HFFc6 (cell line): ENCODE results near the gene SLC35F6. TPM values are rescaled to one million over a fixed set of nuclear protein-coding genes. Genes with fewer than 3 reads are reported as not detected.
"Not testable (repeated sequence)": the region's sequence is repeated elsewhere in the genome, so short reads cannot be mapped to it uniquely, and the experiment has no call there.

ENCODE experiments used
- DNase-seq: peaks from one replicate; pipeline ENCODE4 v3.0.0-alpha.2; 2018
- H3K27ac Mint-ChIP-seq: 2 replicates; pipeline ENCODE4 v1.8.0; 2020; ENCODE audit warnings: mild to moderate bottlenecking, mixed read lengths
- H3K27me3 Mint-ChIP-seq: 2 replicates; pipeline ENCODE4 v1.8.0; 2021; ENCODE audit warnings: mild to moderate bottlenecking, moderate library complexity, mixed read lengths; ENCODE audit not compliant: insufficient read depth
- H3K36me3 Mint-ChIP-seq: 2 replicates; pipeline ENCODE4 v1.8.0; 2021; ENCODE audit warnings: low read depth, mixed read lengths
- H3K4me1 Mint-ChIP-seq: 2 replicates; pipeline ENCODE4 v1.8.0; 2020; ENCODE audit warnings: low read depth, mixed read lengths
- H3K4me3 Mint-ChIP-seq: 2 replicates; pipeline ENCODE4 v1.8.0; 2020; ENCODE audit warnings: mild to moderate bottlenecking, moderate library complexity, mixed read lengths
- H3K9me3 Mint-ChIP-seq: 2 replicates; pipeline ENCODE4 v1.8.0; 2020; ENCODE audit warnings: mild to moderate bottlenecking, mixed read lengths
- total RNA-seq, 6 experiments: library from RNA; stranded (reverse); fragmentation: NEBNext Ultra II Directional; extraction: Animal tissue kit (Norgen Biotek cat#: 25700); gene quantifications; 2 replicates in 1 of 6; 3 replicates in 5 of 6; pipeline ENCODE4 v1.2.3, GENCODE V29; 2021
- TF ChIP-seq, protein P1 (sequence below): fragments of 200-600 bp; sonication (generic); IDR thresholded peaks from 2 replicates; pipeline ENCODE4 v1.5.0; 2021; ENCODE audit warnings: antibody characterized with exemption, mild to moderate bottlenecking

The SLC35F6 gene
- total RNA-seq, 6 experiments from 2014 or later = 34.1 to 44.5 (median 38.7) TPM

DNA sequence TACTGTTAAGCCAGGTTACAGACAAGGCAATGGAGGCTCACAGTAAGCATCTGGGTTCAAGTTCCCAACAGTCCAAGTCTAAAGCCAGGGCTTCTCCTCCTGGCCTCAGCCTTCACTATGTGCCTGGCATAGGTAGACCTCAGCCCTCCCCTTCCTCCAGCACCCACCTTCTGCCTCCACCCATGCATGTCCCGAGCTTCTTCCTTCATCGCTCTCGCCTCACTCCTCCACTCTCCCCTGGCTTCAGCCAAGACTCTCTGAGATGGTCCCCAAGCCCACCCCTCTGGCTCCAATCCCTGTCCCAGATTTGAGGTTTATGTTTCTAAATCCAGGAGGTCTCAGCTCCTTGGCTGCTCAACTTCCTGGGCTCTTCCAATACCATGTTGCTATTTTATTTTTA is 48.6 kb downstream of the SLC35F6 start:
- Mint-ChIP-seq H3K27me3 (peaks cover 33% of the 10 kb centered on the region), H3K4me3 (no peak overlapping the region), H3K27ac (no peak overlapping the region), H3K9me3 (peaks cover 4% of the 10 kb centered on the region; the same call in 1 of the 2 replicates), H3K4me1 (no peaks in the 10 kb centered on the region), H3K36me3 (no peaks in the 10 kb centered on the region)
- TF ChIP-seq, protein P1, sequence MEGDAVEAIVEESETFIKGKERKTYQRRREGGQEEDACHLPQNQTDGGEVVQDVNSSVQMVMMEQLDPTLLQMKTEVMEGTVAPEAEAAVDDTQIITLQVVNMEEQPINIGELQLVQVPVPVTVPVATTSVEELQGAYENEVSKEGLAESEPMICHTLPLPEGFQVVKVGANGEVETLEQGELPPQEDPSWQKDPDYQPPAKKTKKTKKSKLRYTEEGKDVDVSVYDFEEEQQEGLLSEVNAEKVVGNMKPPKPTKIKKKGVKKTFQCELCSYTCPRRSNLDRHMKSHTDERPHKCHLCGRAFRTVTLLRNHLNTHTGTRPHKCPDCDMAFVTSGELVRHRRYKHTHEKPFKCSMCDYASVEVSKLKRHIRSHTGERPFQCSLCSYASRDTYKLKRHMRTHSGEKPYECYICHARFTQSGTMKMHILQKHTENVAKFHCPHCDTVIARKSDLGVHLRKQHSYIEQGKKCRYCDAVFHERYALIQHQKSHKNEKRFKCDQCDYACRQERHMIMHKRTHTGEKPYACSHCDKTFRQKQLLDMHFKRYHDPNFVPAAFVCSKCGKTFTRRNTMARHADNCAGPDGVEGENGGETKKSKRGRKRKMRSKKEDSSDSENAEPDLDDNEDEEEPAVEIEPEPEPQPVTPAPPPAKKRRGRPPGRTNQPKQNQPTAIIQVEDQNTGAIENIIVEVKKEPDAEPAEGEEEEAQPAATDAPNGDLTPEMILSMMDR = no peak
- no peak for DNase-seq

DNA sequence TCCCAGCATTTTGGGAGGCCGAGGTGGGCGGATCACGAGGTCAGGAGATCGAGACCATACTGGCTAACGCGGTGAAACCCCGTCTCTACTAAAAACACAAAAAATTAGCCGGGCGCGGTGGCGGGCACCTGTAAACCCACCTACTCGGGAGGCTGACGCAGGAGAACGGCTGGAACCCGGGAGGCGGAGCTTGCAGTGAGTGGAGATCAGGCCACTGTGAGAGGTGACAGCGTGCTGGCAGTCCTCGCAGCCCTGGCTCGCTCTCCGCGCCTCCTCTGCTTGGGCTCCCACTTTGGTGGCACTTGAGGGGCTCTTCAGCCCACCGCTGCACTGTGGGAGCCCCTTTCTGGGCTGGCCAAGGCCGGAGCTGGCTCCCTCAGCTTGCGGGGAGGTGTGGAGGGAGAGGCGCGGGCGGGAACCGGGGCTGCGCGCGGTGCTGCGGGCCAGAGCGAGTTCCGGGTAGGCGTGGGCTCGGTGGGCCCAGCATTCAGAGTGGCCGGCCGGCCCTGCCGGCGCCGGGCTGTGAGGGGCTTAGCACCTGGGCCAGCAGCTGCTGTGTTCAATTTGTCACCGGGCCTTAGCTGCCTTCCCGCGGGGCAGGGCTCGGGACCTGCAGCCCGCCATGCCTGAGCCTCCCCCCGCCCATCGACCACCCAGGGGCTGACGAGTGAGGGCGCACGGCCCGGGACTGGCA is 50.1 kb downstream of the SLC35F6 start:
- H3K4me3 Mint-ChIP-seq, H3K4me1 Mint-ChIP-seq, H3K27ac Mint-ChIP-seq, H3K36me3 Mint-ChIP-seq, H3K9me3 Mint-ChIP-seq, DNase-seq: not testable (repeated sequence)
- peaks cover 35% of the 10 kb centered on the region for H3K27me3 Mint-ChIP-seq

DNA sequence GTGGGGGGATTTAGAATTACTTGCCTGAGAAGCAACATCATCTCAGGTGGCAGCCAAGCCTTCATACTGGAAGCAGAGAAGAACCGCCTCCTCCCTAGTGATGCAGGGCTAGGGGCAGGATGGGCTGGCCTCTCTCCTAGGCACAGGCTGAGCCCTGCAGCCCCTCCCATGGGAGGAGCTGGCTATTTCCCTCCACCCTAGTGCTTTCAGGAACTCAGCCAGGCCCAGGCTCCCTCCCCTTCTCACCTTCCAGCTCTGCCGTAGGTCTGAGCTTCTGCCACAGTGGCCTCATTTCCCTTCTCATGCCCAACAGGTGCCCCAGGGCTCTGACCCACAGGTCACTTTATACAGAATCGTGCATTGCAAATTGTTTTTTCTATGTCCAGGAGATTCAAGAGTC is 52.8 kb downstream of the SLC35F6 start:
- Mint-ChIP-seq H3K36me3 (no peaks in the 10 kb centered on the region), H3K4me3 (no peak overlapping the region), H3K27me3 (peaks cover 24% of the 10 kb centered on the region), H3K9me3 (peaks cover 4% of the 10 kb centered on the region; the same call in 1 of the 2 replicates), H3K4me1 (no peaks in the 10 kb centered on the region), H3K27ac (no peak overlapping the region)
- TF ChIP-seq, protein P1 = no peak
- DNase-seq = no peak

DNA sequence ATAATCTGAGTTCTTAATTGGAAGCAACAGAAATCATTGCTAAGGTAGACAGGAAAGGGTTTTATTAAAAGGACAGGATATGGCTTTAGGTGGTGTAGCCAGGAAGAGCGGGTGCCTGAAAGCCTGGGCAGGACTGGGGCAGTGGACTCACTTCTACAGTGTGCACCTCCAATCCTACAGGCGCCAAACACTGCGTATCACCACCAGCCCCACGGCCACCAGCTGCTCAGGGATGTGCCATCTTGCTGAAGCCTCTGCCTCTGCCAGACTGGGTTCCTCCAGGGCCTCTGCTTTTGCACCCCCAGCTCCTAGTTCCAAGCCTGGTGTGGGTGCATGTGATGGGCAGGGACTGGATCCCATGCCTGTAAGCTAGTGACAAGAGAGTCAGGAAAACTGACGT is 54.2 kb downstream of the SLC35F6 start:
- no peak for DNase-seq
- Mint-ChIP-seq H3K4me1 (no peaks in the 10 kb centered on the region), H3K27ac (no peak overlapping the region), H3K27me3 (peaks cover 22% of the 10 kb centered on the region), H3K4me3 (no peak overlapping the region), H3K9me3 (peaks cover 4% of the 10 kb centered on the region; the same call in 1 of the 2 replicates), H3K36me3 (no peaks in the 10 kb centered on the region)
- TF ChIP-seq, protein P1 = no peak

DNA sequence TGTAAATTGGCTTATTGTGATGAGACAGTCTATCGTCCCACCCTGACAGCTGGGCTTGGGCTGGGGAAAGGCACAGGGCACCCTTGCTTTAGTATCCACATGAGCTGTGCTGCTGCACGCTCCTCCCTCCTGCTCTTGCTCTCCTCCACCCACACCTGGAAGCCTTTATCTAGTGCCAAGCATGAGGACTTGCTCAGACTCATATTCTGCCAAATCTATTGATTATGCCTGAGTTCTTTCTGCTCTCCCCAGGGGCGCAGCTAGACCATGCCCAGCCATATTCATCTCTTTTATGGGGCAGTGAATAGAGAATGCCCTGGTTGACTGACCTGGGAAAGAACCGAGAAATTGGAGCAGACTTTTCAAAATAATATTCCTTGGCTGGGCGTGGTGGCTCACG is 54.9 kb downstream of the SLC35F6 start:
- no peaks in the 10 kb centered on the region for H3K4me1 Mint-ChIP-seq
- no peaks in the 10 kb centered on the region for H3K36me3 Mint-ChIP-seq
- peaks cover 19% of the 10 kb centered on the region for H3K27me3 Mint-ChIP-seq
- H3K27ac Mint-ChIP-seq = no peak overlapping the region
- no peak for DNase-seq
- TF ChIP-seq, protein P1 = no peak
- no peak overlapping the region for H3K4me3 Mint-ChIP-seq
- peaks cover 4% of the 10 kb centered on the region; the same call in 1 of the 2 replicates for H3K9me3 Mint-ChIP-seq

DNA sequence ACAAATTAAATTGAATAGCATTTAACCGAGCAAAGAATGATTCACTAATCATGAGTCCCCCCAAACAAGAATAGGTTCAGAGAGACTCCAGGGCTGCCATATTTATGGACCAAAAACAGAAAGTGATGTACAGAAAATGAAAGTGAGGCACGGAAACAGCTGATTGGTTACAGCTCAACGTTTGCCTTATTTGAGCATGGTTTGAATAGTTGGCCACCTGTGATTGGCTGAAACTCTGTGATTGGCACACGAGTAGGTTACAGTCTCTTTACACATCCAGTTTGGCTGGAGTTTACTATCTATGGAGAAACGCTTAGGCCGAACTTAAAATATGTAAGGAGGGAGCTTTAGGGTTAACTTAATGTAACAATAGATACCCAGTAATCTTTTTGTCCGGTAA is 56.8 kb downstream of the SLC35F6 start:
- Mint-ChIP-seq H3K27ac (no peak overlapping the region), H3K4me3 (peak overlapping the region; percentile 29; the same call in 1 of the 2 replicates), H3K9me3 (no peaks in the 10 kb centered on the region), H3K36me3 (no peaks in the 10 kb centered on the region), H3K27me3 (peaks cover 19% of the 10 kb centered on the region), H3K4me1 (no peaks in the 10 kb centered on the region)
- TF ChIP-seq, protein P1 = no peak
- DNase-seq = no peak
